ENCODE data around the gene TMOD3.

Gene TMOD3

GRCh38 chr15:51849860-51850259 is 20.4 kb downstream of the TMOD3 start (continued):
- no peak for TF ChIP-seq INSM2 (tag by site-specific recombination; IDR thresholded peaks at IDR 0.05)
- TF ChIP-seq ZNF112 (tag by site-specific recombination; IDR thresholded peaks at IDR 0.05): no peak
- no peak for TF ChIP-seq ZXDB (tag by site-specific recombination; IDR thresholded peaks at IDR 0.05)
- TF ChIP-seq HOXD13 (CRISPR knock-in tag; IDR thresholded peaks at IDR 0.05; ENCODE audit: borderline replicate concordance): no peak
- no peak for TF ChIP-seq ATF2 (tag by site-specific recombination; IDR thresholded peaks at IDR 0.05; ENCODE audit: low read depth)
- TF ChIP-seq ZNF394 (tag by site-specific recombination; IDR thresholded peaks at IDR 0.05; ENCODE audit: borderline replicate concordance): no peak
- TF ChIP-seq ZBTB6 (tag by site-specific recombination; IDR thresholded peaks at IDR 0.05): no peak
- no peak for TF ChIP-seq KLF1 (tag by site-specific recombination; IDR thresholded peaks at IDR 0.05)
- TF ChIP-seq PBX3 (CRISPR knock-in tag; IDR thresholded peaks at IDR 0.05): no peak

GRCh38 chr15:51853998-51854397 is 24.5 kb downstream of the TMOD3 start:
- ChIA-PET CTCF (interaction anchor here (0.5 kb wide), 1 partner anchor 60 kb away, joined by 3 read pairs; no protein-coding TSS in a partner anchor), POLR2A (no interaction called here)
- Histone ChIP-seq H3K4me1 (ENCODE audit: control insufficient read depth, insufficient read depth, low read length) (no peaks in the 10 kb centered on the region), H3K4me3 (ENCODE audit: low read depth, low read length) (no peak overlapping the region), H3K9me3 (ENCODE audit: control insufficient read depth, insufficient read depth, low read depth, low read length) (no peaks in the 10 kb centered on the region), H3K36me3 (ENCODE audit: control insufficient read depth in 2 of 2, insufficient read depth in 1 of 2, low read length in 2 of 2) (no peaks in the 10 kb centered on the region), H3K27ac (ENCODE audit: extremely low read depth, low read depth, low read length) (no peak overlapping the region)
- TF ChIP-seq TCF7L2 (IDR thresholded peaks at IDR 0.05; ENCODE audit: borderline replicate concordance, low read depth, low read length) (no peak), ZNF48 (tag by site-specific recombination; IDR thresholded peaks at IDR 0.05) (no peak), YY1 (tag by site-specific recombination; IDR thresholded peaks at IDR 0.05) (no peak), ZNF404 (tag by site-specific recombination; IDR thresholded peaks at IDR 0.05) (no peak), ZNF132 (tag by site-specific recombination; IDR thresholded peaks at IDR 0.05; ENCODE audit: borderline replicate concordance) (no peak)

- H3K4me1 ChIP-seq (ENCODE audit: control insufficient read depth, insufficient read depth, low read length): no peaks in the 10 kb centered on the region
- no peaks in the 10 kb centered on the region for H3K36me3 ChIP-seq (ENCODE audit: control insufficient read depth in 2 of 2, insufficient read depth in 1 of 2, low read length in 2 of 2)
- ChIA-PET CTCF (interaction anchor here (1.9 kb wide), 1 partner anchor 10 kb away, joined by 4 read pairs; no protein-coding TSS in a partner anchor), POLR2A (no interaction called here)
- H3K27ac ChIP-seq (ENCODE audit: extremely low read depth, low read depth, low read length): no peak overlapping the region
- no peak overlapping the region for H3K4me3 ChIP-seq (ENCODE audit: low read depth, low read length)
- no peaks in the 10 kb centered on the region for H3K9me3 ChIP-seq (ENCODE audit: control insufficient read depth, insufficient read depth, low read depth, low read length)
- TF ChIP-seq ZNF184 (tag by site-specific recombination; IDR thresholded peaks at IDR 0.05): no peak
- no peak for TF ChIP-seq ZNF280D (tag by site-specific recombination; IDR thresholded peaks at IDR 0.05)
- no peak for TF ChIP-seq ZFP37 (tag by site-specific recombination; IDR thresholded peaks at IDR 0.05)
- no peak for TF ChIP-seq ZNF473 (tag by site-specific recombination; IDR thresholded peaks at IDR 0.05)
- TF ChIP-seq INSM2 (tag by site-specific recombination; IDR thresholded peaks at IDR 0.05): no peak
- TF ChIP-seq ZNF624 (tag by site-specific recombination; IDR thresholded peaks at IDR 0.05): no peak
- no peak for TF ChIP-seq ZNF707 (tag by site-specific recombination; IDR thresholded peaks at IDR 0.05)
- no peak for TF ChIP-seq SETDB1 (IDR thresholded peaks at IDR 0.05; ENCODE audit: insufficient read length, low read length)
- TF ChIP-seq OVOL3 (tag by site-specific recombination; IDR thresholded peaks at IDR 0.05): no peak
- no peak for TF ChIP-seq ZNF521 (tag by site-specific recombination; IDR thresholded peaks at IDR 0.05)
- TF ChIP-seq ZNF580 (tag by site-specific recombination; IDR thresholded peaks at IDR 0.05): no peak
These were observed 26.2 kb downstream of the TMOD3 start for GRCh38 chr15:51855612-51856011.

Data from HEK293 (cell line).